Activated T-helper 9 cell treated with anti-CD3 and anti-CD28 coated beads, Interleukin-2, amount 50 U/mL, for 16 hours (primary cell): Measurements from ENCODE around the gene ABCG1.

ENCODE experiments used
- DNase-seq: peaks from one replicate; pipeline ENCODE4 v3.0.0-alpha.2; 2020; ENCODE audit warnings: low read depth

ABCG1 gene

DNA sequence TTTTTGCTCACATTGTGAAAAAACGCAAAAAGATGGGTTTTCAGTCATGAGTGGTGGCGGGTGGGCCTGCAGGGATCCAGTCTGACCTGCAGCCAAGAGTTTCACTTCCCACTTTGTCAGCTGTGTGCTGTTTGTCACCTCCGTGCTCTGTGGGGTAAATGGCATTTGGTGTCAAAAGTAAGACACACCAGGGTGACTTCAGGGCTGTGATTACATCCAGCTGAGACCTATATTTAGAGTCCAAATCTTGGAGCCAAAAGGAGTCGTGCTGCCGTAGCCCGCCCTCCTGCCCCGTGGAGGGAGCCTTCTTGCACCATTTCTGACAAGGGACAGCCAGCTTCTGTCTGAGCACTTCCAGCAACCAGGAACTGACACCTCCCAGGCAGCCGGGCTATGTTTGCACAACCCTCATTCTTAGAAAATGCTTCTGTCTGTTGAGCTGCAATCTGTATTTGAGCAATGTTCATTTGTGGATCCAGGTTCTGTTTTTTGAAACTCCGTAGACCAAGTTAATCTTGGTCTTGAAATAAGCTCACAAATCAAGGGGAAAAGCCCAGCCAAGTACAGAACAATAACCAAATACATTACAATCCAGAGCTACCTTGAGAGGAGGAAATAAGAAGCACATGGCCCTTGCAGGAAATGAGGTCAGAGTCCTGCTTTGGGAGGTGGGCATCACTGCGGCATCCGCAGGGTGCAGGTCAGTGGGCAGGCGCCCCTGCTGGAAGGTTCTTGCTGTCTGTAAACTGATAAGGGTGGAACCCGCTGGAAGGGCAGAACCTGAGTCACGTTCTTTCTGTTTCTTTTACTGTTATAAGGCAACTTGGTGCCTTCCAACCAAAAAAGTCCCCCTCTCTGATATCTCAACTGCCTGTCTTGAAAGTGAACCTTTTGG lies 14.4 kb downstream of the ABCG1 start:
- DNase-seq: peak; percentile 65

GRCh38 chr21:42234041-42234440 lies 15.1 kb downstream of the ABCG1 start:
- no peak for DNase-seq

- peak; percentile 67 for DNase-seq
These were observed 15.7 kb downstream of the ABCG1 start for GRCh38 chr21:42234464-42235241.

- no peak for DNase-seq
These were observed 16.7 kb downstream of the ABCG1 start for GRCh38 chr21:42235593-42235992.

DNA sequence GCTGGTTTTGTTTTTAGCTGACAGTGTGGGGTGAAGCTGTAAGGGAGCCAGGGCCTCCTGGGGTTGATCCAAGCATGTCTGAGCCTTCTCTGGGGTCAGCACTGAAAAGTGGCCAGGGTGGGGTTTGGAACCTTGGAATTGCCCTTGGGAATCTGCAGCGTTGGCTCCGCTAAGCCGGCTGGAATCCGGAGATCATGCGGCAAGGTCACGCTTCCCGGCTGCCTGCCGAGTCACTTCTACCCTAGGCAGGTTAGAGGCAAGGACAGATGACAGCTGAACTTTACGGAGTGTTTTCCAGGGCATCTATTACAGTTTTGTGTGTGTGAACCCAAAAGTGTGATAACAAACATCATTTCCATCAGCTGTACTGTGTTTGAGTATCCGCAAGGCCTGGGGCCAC lies 17.1 kb downstream of the ABCG1 start:
- DNase-seq: no peak

GRCh38 chr21:42236693-42237092 lies 17.8 kb downstream of the ABCG1 start:
- DNase-seq: no peak

DNA sequence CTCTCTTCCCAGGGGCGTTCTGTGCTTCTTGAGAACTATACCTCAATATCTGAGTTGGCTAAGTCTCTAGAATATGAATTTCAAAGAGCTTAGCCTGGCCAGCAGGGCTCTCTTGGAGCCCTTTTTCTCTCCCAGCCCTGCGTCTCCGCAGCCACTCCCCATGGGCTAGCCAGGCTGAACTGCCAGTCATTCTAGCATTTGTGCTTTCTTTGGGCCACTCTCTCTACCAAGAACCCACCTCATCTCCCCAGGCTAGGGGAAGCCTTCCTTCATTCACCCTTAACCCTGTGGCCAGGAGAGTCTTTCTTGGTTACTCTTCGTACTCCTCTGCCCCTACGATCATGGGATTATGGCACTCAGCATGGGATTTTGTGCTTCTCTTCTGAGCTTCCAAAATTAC lies 18.2 kb downstream of the ABCG1 start:
- DNase-seq: no peak

- no peak for DNase-seq
These were observed 18.6 kb downstream of the ABCG1 start for GRCh38 chr21:42237577-42237976.

GRCh38 chr21:42238185-42238934 lies 19.4 kb downstream of the ABCG1 start:
- DNase-seq: no peak

GRCh38 chr21:42239556-42239955 lies 20.6 kb downstream of the ABCG1 start:
- DNase-seq: no peak

- no peak for DNase-seq
These were observed 21.0 kb downstream of the ABCG1 start for GRCh38 chr21:42239973-42240372.

- DNase-seq: no peak
These were observed 23.7 kb downstream of the ABCG1 start for GRCh38 chr21:42242611-42243010.

DNA sequence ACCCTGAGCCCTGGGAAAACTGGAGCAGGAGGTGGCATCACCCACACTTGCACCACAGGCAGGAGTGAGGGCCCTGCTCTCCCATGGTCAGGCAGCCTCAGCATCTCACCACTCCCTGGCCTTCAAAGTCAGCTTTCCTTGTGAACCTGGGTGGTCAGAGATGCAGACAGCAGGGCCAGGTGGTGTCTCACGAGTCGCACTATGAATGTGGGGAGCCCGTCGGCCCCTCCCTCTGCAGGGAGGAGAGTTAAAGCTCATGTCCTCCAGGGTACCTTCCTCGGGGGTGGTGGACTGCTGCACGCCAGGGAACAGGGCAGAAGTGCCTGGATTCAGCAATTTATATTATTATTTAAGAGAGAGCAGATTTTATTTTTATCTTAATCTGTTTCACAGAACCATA lies 24.1 kb downstream of the ABCG1 start:
- no peak for DNase-seq

DNA sequence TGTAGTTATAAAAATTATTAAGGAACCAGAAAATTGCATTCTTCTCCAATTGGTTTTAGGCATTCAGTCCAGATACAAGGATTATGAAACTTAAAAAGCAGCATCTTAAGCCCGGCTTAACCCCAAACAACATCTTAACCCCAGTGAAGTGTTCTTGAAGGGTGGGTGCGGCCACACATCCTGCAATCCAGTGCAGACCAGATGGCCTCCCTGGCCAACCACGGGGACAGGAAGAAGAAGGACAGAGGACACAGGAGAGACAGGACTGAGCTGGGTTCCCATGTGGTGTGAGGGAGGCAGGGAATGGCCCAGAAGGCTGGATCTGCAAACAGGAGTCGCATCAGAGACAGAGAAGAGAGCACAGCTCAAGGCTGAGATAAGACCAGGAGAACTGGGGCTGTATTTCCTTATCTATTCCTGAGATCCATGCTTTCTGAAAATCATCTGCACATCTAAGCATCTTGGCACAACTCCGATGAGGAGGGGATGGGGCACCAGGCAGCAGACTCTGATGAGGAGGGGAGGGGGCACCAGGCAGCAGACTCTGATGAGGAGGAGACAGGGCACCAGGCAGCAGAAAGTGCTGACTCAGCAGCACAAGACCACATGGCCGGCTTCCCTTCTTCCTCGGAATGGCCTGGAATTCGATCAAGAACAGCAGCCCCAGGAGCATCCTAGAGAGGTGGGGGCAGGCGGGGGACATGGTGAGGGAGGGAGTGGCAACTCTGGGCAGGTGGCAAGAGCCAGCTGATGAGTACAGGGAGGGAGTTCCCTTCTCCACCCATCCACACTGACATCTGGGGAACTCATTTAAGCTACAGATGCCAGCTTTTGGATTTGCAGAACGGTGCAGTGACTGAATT lies 26.6 kb downstream of the ABCG1 start:
- DNase-seq: no peak

DNA sequence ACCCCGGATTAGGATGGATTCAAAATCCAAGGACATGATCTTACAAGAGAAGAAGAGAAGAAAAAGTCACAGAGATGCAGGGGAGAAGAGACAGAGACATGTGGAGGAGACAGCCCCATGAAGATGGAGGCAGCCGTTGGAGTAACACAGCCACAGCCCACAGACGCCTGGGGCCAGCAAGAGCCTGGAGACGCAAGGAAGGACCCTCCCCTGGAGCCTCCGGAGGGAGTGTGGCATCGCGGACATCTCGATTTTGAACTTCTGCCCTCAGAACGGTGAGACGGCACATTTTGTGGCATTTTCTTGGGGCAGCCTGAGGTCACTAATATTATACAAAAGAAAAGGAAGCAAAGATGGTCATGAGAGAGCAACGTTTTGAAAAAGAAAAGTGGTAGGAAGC lies 28.8 kb downstream of the ABCG1 start:
- no peak for DNase-seq

- DNase-seq: no peak
These were observed 29.3 kb downstream of the ABCG1 start for GRCh38 chr21:42248241-42248640.

DNA sequence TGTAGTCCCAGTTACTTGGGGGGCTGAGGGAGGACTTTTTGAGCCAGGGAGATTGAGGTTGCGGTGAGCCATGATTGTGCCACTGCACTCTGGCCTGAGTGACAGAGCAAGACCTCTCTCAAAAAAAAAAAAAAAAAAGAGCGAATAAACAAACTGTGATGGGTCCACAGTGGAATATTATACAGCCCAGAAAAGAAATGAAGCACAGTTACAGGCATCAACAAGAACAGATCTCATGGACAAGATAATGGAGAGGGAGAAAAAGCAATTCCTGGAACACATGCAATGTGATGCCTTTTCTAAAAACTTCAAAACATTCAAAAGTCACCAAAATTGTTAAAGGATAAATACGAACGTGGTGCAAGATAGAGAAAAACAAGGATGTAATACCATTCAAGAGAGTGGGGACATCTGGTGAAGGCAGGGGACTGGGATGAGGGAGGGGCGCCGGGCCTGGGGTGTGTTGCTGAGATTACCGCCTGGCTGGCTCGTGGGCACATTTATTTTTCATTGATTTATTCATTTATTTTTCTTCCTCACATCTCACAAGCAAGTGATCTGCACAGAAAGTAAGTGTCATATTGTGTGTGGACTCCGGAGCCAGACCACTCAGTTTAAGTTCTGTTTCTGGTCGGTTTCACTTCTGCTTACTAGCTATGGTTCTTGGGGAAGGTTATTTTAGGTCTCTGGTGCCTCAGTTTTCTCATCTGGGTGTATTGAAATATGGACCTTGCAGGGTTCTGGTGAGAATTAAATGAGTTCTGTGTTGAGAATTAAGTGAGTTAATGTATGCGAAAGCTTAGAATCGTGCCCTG lies 30.1 kb downstream of the ABCG1 start:
- no peak for DNase-seq

- no peak for DNase-seq
These were observed 31.8 kb downstream of the ABCG1 start for GRCh38 chr21:42250422-42251403.

DNA sequence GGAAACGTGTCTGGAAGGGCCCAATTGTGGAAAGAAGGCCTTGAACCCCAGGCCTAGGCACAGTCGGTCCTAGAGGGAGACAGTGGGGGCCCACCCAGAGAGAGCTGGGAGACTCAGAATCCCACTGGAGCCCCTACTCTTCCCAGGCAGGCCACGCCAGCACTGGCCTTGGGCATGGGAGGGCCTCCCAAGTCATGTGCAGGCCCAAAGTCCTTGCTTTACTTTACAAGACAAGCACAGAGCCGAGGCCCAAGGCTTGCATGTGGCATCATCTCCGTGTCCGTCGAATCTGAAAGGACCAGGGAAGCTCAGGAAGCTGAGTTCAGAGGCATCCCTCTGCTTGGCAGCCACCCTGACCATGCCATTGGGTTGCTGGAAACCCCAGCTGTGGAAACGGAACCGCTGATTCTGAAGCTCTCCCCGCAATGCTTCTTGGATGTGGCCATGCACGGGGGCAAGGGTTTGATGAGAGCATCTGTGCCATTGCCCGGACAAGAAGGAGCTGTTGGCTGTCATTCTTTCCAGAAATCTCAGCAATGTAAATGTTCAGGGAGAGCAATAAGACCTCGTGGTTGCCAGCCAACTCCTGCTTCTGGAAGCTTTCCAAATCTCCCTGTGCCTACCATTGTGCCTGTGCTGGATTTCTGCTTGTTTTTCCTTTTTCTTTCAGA lies 32.8 kb downstream of the ABCG1 start:
- no peak for DNase-seq
